Measurements from ENCODE around the gene ZNF613.
"Not testable (repeated sequence)": the region's sequence is repeated elsewhere in the genome, so short reads cannot be mapped to it uniquely, and the experiment has no call there.

The ZNF613 gene

DNA sequence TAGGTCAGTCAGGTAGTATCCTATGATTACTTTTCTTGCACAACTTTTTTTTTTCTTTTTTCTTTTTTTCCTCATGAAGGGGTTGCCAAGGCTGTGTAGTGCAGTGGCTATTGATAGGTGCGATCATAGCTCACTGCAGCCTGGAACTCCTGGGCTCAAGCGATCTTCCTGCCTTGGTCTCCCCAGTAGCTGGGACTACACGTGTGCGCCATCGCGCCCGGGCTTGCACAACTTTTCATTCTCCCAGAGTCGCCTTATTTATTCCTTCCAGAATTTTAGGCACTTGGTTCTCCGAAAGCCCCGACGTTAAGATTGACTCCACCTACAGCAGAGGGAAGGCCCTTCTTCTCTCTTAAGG is 867 bp upstream of the ZNF613 start:
- in situ Hi-C loops (cut with HindIII; ENCODE audit: low pct_ligation_motif_present, low pct_unique_long_range_greater_than_20kb, low sequenced_read_pairs) = no loop called here
- DNase-seq = no peak

DNA sequence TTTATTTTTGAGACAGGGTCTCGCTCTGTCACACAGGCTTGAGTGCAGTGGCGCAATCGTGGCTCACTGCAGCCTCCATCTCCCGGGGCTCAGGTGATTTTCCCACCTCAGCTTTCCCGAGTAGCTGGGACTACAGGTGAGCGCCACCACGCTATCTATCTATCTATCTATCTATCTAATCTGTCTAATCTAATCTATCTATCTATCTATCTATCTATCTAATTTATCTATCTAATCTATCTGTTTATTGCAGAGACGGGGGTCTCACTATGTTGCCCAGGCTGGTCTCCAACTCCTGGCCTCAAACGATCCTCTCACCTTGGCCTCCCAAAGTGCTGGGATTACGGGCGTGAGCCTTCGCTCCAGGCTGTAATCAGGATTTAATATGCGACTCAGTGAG is 587 bp downstream of the ZNF613 start:
- in situ Hi-C loops (cut with HindIII; ENCODE audit: low pct_ligation_motif_present, low pct_unique_long_range_greater_than_20kb, low sequenced_read_pairs) = no loop called here
- no peak for DNase-seq

DNA sequence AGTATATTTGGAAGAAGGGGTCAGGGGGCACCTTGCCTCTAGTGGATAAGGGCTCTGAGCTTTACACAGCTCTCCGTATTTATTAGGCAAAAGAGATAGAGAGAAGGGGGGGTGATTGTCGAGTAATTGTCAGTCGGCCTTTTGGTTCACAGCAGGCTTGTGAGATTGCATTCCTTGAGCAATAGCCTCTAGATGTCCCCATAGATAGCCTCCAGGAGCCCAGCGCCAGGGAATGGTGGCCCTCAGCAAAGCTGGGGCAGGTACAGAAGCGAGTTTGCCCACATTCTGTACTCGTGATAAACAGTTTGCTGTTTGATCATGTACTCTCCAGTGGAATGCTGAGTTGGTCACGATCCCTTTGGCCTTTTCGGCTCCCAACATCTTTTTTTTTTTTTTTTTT is 4.6 kb downstream of the ZNF613 start:
- in situ Hi-C loops (cut with HindIII; ENCODE audit: low pct_ligation_motif_present, low pct_unique_long_range_greater_than_20kb, low sequenced_read_pairs) = no loop called here
- no peak for DNase-seq

DNA sequence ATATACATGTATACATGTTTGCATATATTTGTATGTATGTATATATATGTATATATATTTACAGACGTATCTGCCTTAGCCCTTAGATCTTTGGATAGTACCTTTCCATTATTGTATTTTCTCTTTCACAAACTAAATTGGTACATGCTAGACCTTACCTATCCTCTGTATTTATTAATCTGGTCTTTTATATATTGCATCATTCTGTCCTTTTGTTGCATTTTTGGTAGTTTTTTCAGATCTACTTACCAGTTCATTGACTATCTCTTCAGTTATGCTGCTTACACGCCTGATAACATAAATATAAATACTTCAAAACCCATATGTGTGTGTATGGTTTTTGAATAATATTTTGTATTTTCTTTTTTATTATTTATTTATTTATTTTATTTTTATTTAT is 11.7 kb downstream of the ZNF613 start:
- no peak for DNase-seq
- in situ Hi-C loops (cut with HindIII; ENCODE audit: low pct_ligation_motif_present, low pct_unique_long_range_greater_than_20kb, low sequenced_read_pairs) = no loop called here

DNA sequence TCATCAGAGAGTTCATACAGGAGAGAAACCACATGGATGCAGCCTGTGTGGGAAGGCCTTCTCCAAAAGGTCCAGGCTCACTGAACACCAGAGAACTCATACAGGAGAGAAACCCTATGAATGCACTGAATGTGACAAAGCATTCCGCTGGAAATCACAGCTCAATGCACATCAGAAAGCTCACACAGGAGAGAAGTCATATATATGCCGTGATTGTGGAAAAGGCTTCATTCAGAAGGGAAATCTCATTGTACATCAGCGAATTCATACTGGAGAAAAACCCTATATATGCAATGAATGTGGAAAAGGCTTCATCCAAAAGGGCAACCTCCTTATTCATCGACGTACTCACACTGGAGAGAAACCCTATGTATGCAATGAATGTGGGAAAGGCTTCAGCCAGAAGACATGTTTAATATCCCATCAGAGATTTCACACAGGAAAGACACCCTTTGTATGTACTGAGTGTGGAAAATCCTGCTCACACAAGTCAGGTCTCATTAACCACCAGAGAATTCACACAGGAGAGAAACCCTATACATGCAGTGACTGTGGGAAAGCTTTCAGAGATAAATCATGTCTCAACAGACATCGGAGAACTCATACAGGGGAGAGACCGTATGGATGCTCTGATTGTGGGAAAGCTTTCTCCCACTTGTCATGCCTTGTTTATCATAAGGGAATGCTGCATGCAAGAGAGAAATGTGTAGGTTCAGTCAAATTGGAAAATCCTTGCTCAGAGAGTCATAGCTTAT is 17.7 kb downstream of the ZNF613 start:
- in situ Hi-C loops (cut with HindIII; ENCODE audit: low pct_ligation_motif_present, low pct_unique_long_range_greater_than_20kb, low sequenced_read_pairs) = no loop called here

DNA sequence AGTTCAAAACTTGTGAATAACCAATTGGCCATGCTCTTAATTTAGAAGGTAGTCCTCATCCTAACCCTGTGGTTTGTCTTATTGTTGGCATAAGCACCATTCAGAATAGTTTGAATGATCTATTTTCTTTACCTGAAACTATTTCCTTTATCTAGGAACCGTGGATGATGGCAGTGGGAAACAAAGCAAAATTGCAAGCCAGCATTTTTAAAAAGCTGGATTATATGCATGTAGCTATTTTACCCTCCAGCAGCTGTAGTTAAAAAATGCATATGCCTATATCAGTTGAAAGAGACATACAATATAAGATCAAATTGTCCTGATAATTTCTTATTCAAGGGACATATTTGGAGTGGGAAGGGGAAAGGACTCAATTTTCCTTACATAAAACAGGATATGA is 19.3 kb downstream of the ZNF613 start:
- in situ Hi-C loops (cut with HindIII; ENCODE audit: low pct_ligation_motif_present, low pct_unique_long_range_greater_than_20kb, low sequenced_read_pairs) = no loop called here
- no peak for DNase-seq

More for the DNA sequence above, 17.7 kb downstream of the ZNF613 start:
- DNase-seq = no peak

DNA sequence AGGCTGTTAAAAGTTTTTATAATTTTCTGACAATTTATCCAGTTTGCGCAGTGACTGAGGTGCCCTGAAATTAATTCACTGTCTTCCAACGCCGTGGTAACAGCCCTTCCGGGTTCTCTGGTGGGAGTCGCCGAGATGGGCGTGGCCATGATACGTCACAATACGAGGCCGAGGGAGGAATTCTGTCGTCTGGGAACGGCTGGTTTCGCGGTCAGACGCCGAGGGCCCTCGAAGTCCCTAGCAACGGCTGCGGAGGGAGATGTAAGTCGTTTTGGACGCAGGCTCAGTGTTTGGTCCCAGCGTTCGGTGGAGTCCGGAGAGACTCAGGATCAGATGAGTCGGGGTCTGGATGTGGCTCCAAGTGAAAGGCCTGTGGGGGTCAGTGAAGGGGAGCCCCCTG is 21.7 kb downstream of the ZNF613 start:
- in situ Hi-C loops (cut with HindIII; ENCODE audit: low pct_ligation_motif_present, low pct_unique_long_range_greater_than_20kb, low sequenced_read_pairs) = no loop called here
- no peak for DNase-seq

DNA sequence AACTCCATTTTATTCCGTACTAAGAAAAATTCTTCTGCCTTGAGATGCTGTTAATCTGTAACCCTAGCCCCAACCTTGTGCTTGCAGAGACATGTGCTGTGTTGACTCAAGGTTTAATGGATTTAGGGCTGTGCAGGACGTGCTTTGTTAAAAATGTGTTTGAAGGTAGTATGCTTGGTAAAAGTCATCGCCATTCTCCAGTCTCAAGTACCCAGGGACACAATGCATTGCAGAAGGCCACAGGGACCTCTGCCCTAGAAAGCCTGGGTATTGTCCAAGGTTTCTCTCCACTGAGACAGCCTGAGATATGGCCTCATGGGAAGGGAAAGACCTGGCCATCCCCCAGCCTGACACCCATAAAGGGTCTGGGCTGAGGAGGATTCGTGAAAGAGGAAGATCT is 30.6 kb downstream of the ZNF613 start:
- DNase-seq; in situ Hi-C loops (cut with HindIII; ENCODE audit: low pct_ligation_motif_present, low pct_unique_long_range_greater_than_20kb, low sequenced_read_pairs): not testable (repeated sequence)

DNA sequence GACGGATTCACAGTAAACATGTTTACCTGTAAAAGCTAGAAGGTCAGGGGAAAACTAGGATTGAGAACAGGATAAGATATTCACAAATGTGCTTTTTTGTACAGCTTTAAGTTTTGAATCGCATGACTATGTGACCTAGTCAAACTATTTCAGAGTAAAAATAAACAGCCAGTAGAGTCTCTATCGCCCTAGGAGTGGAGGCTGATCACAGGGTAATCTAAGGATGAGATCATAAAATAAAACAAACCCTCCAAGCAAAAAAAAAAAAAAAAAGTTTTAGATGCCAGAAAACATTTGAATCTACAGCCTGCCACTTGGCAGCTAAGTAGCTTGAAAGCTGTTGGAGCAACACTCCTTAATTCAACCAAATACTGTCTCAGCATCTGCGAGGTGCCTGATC is 32.5 kb downstream of the ZNF613 start:
- in situ Hi-C loops (cut with HindIII; ENCODE audit: low pct_ligation_motif_present, low pct_unique_long_range_greater_than_20kb, low sequenced_read_pairs) = no loop called here
- no peak for DNase-seq

DNA sequence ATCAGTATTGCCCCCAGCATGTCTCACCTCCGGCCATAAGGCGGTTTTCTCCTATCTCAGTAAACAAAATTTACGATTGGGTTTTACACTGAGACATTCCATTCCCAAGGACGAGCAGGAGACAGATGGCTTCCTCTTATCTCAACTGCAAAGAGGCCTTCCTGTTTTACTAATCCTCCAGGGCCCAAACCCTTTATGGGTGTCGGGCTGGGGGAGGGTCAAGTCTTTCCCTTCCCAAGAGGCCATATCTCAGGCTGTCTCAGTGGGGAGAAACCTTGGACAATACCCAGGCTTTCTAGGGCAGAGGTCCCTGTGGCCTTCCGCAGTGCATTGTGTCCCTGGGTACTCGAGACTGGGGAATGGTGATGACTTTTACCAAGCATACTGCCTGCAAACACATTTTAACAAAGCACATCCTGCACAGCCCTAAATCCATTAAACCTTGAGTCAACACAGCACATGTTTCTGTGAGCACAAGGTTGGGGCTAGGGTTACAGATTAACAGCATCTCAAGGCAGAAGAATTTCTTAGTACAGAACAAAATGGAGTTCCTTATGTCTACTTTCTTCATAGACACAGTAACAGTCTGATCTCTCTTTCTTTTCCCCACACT is 33.5 kb downstream of the ZNF613 start:
- in situ Hi-C loops (cut with HindIII; ENCODE audit: low pct_ligation_motif_present, low pct_unique_long_range_greater_than_20kb, low sequenced_read_pairs); DNase-seq: not testable (repeated sequence)

DNA sequence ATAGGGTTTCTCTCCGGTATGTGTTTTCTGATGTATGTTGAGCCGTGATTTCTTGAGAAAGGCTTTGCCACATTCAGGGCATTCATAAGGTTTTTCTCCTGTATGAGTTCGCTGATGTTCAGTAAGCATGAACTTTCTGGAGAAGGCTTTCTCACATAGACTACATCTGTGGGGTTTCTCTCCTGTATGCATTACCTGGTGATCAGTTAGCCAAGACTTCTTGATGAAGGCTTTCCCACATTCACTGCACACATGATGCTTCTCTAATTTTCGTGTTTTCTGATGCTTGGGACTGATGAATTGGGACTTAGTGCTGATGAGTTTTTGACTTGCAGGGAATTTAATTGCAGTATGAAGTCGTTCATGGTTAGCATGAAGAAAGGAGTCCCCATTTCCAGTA is 38.3 kb downstream of the ZNF613 start:
- DNase-seq = no peak
- in situ Hi-C loops (cut with HindIII; ENCODE audit: low pct_ligation_motif_present, low pct_unique_long_range_greater_than_20kb, low sequenced_read_pairs) = no loop called here

DNA sequence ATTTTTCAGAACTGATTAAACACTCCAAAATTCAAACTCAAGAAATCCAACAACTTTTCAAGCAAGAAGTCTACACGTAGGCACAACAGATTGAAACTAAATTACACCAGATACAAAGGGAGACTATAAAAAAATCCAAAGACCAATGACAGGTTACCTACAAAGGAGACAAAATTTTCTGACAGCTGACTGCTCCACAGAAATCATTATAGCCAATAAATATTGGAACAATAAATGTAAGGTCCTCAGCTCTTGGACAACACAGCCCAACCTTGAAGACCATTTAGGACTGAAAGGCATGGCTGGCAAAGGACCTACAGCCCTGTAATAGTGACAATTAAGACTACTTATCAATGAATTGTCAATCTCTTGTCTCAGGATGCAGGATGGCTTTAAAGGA is 43.4 kb downstream of the ZNF613 start:
- no peak for DNase-seq
- in situ Hi-C loops (cut with HindIII; ENCODE audit: low pct_ligation_motif_present, low pct_unique_long_range_greater_than_20kb, low sequenced_read_pairs) = no loop called here

DNA sequence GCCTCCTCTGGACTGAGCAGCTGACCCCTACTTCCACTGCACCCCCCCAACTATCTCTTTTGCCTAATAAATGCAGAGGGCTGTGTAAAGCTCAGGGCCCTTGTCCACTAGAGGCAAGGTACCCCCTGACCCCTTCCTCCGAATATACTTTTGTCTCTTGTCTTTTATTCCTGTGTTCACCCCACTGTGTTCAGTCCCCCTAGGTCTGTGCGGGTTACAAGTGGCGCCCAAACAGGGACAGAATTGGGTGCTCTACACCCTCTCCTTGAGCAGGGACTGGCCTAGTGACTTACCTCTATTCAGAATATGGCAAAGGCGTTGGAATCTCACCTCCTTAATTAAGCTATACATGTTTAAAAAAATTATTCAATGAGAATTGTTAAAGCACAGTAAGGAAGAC is 44.4 kb downstream of the ZNF613 start:
- in situ Hi-C loops (cut with HindIII; ENCODE audit: low pct_ligation_motif_present, low pct_unique_long_range_greater_than_20kb, low sequenced_read_pairs) = no loop called here
- peak; percentile 3 for DNase-seq

DNA sequence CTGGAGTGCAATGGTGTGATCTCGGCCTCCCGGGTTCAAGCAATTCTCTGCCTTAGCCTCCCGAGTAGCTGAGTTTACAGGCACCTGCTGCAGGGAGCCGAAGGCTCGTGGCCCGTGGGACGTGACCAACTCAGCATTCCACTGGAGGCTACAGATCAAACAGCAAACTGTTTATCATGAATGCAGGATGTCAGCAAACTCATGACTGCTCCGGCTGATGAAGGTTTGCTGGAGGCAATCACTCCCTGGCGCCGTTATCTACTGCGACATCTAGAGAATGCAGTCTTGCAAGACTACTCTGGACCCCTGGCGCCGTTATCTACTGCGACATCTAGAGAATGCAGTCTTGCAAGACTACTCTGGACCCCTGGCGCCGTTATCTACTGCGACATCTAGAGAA is 48.5 kb downstream of the ZNF613 start:
- in situ Hi-C loops (cut with HindIII; ENCODE audit: low pct_ligation_motif_present, low pct_unique_long_range_greater_than_20kb, low sequenced_read_pairs); DNase-seq: not testable (repeated sequence)

DNA sequence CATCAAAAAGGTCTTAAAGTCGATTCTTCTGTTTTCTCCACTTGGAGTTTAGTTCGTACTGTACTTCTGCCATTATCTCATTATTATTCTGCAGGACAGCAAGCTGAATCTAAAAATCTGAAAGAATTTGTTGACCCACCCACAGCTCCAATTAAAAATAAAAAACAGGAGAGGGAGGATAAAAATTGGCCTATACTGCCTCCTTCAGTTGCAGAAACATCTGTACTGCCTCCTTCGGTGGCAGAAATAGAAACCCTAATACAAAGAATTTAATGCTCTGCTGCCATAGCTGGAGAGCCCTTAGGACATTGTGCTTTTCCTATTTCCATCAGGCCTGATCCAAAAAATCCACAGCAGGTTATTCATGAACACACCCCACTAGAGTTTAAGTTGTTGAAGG is 49.6 kb downstream of the ZNF613 start:
- in situ Hi-C loops (cut with HindIII; ENCODE audit: low pct_ligation_motif_present, low pct_unique_long_range_greater_than_20kb, low sequenced_read_pairs) = no loop called here
- DNase-seq = no peak

DNA sequence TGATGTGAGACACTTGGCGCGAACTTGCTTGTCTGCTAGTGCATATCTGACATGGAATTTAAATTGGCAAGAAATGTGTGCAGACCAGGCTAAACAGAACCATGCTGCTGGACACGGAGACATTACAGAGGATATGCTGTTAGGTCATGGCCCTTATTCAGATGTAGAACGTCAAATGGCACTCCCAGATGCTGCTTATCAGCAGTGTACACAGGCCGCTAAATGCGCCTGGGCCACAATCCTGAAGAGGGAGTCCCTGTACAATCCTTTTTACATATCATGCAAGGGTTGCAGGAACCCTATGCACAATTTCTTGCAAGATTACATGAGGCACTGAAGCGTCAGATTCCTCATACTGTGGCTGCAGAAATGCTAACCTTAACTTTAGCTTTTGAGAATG is 50.1 kb downstream of the ZNF613 start:
- DNase-seq = no peak
- in situ Hi-C loops (cut with HindIII; ENCODE audit: low pct_ligation_motif_present, low pct_unique_long_range_greater_than_20kb, low sequenced_read_pairs) = no loop called here

DNA sequence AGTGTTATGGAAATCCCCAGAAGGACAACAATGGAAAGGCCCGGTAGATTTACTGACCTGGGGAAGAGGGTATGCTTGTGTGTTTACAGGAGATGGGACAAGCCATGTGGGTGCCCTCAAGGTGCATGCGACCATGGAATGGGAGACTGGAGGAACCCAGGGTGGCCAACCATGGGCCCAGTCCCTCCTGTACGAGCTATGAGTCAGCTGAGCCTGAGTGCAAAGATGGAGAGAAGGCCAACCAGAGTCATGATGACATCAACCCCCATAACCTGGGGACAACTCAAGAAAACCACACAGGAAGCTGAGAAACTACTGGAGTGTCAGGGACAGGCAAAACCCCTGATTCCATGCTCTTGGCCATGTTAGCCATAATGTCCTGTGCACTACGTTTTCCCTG is 51.6 kb downstream of the ZNF613 start:
- no peak for DNase-seq
- in situ Hi-C loops (cut with HindIII; ENCODE audit: low pct_ligation_motif_present, low pct_unique_long_range_greater_than_20kb, low sequenced_read_pairs) = no loop called here

DNA sequence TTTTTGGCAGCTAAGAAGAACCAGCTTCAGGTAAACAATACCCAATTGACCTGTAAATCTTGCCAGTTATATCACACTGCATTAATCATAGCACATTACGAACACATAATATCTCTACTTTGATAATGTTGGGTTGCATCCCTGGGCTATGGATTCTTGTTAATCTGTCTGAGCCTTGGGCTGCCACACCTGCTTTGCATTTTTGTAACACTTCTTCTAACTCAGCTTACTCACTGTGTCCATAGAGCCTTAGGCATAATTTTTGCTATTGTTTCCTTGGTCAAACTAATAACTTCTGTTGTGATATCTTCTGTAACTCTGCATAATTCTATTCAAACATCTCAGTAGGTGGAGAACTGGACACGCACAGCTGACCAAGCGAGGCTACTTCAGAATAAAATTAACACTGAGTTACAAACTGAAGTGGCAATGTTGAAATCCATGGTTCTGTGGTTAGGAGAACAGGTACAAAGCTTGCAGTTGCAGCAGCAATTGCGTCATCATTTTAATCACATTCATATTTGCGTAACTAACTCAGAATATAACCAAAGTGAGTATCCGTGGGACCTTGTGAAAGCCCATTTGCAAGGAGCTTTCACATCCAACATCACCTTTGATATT is 53.0 kb downstream of the ZNF613 start:
- no peak for DNase-seq
- in situ Hi-C loops (cut with HindIII; ENCODE audit: low pct_ligation_motif_present, low pct_unique_long_range_greater_than_20kb, low sequenced_read_pairs) = no loop called here

DNA sequence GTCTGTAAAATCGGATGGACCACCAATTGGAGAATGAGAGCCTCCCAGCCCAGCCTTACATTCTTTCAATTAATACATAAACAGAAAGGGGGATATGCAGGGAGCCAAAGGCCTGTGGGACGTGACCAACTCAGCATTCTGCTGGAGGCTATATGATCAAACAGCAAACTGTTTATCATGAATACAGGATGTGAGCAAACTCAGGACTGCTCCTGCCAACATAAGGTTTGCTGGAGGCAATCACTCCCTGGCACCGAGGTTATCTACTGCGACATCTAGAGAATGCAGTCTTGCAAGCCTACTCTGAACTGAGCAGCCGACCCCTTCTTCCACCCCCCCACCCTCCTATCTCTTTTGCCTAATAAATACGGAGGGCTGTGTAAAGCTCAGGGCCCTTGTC is 53.7 kb downstream of the ZNF613 start:
- DNase-seq; in situ Hi-C loops (cut with HindIII; ENCODE audit: low pct_ligation_motif_present, low pct_unique_long_range_greater_than_20kb, low sequenced_read_pairs): not testable (repeated sequence)

DNA sequence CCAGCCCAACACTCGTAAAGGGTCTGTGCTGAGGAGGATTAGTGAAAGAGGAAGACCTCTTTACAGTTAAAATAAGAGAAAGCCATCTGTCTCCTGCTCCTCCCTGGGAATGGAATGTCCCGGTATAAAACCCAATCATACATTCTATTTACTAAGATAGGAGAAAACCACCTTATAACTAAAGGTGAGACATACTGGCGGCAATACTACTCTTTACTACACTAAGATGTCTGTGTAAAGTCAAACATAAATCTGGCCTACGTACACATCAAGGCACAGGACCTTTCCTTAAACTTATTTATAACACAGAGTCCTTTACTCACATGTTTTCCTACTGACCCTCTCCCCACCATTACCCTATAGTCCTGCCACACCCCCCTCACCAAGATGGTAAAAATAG is 56.1 kb downstream of the ZNF613 start:
- DNase-seq = no peak
- in situ Hi-C loops (cut with HindIII; ENCODE audit: low pct_ligation_motif_present, low pct_unique_long_range_greater_than_20kb, low sequenced_read_pairs) = no loop called here

All from ACHN (cell line).